ENCODE results near the gene ADAM22.

ADAM22 gene

DNA sequence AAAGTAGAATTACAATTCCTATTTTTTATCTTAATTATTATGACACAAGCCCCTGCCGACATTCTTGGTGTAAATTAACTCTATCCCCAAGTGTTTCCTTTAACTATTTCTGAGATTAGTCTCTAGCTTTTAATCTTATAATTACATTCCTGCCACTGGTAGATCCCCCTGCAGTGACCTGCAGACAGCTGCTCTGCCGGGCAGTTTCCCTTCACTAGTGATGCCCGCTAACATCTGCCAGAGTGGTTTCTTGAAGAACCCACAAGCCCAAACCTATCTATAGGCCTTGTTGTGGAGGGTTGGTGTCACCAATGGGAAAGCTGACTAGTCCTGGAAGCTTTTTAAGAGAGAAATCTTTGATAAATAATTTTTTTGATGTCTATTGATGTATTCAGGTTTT is 50.0 kb downstream of the ADAM22 start:
- H3K4me1 ChIP-seq: peaks cover 0 to 16% (median 0%) of the 10 kb centered on the region in 10 experiments; a peak in 4 of 20 replicates
- no peaks in the 10 kb centered on the region for H4K20me1 ChIP-seq
- no peak overlapping the region for H3K4me2 ChIP-seq
- H3K9ac ChIP-seq: no peak overlapping the region
- no peak overlapping the region for H3K27ac ChIP-seq
- H3K4me3 ChIP-seq: no peak overlapping the region
- no peaks in the 10 kb centered on the region for H3K27me3 ChIP-seq
- H3K9me3 ChIP-seq (replicated peaks in 1 of 11): no peaks in the 10 kb centered on the region
- H3K36me3 ChIP-seq: 0 out of 22 replicates have a peak, but pooled peaks cover 0 to 8% (median 0%) of the 10 kb centered on the region in 11 experiments
- no peak for TF ChIP-seq Cebpa-rat (IDR thresholded peaks at IDR 0.05)

DNA sequence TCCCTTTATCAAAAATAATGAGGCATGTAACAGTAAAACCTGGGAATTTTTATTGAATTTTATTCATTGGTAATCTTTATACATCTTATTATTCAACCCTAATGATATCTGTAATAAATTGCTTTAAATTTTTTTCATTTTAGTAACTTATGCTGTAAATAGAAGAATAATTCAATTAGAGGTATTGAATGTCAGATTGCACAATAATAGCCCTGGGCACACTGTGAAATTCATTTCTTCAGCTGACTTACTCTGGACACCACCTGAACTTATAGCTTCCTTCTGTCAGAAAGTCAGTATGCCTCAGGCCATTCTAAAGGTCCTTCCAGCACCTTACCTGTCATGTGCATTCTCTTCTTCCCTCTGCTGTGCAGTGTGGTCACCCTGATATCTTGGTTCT is 59.2 kb downstream of the ADAM22 start:
- Histone ChIP-seq H3K9me3 (replicated peaks in 1 of 11) (no peaks in the 10 kb centered on the region), H3K4me3 (no peak overlapping the region), H3K4me1 (no peaks in the 10 kb centered on the region), H4K20me1 (no peaks in the 10 kb centered on the region), H3K36me3 (no peaks in the 10 kb centered on the region; a peak in 1 of 22 replicates), H3K9ac (no peak overlapping the region), H3K27ac (no peak overlapping the region), H3K27me3 (no peaks in the 10 kb centered on the region), H3K4me2 (no peak overlapping the region)
- peak in 2 of 11 experiments; percentile 20 to 49; a peak in 2 of 22 replicates for TF ChIP-seq Cebpa-rat (IDR thresholded peaks at IDR 0.05)

DNA sequence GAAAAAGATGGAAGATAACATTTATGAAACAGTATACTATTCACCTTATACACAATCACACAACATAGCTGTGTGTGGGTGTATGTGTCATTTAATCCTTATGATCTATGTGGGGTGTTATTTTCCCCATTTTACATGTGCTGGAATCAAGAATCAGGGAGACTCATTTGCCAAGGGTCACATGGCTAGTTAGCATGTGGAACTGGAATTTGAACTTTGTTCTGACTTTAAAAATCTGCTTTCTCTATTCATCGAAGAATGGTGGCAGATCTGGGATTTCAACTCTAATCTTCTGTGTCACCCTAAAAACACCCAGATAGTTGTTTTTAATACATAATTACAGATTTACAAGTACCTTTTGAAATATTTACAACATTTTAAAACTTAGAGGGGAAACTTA is 65.2 kb downstream of the ADAM22 start:
- Histone ChIP-seq H4K20me1 (no peaks in the 10 kb centered on the region), H3K27ac (no peak overlapping the region), H3K9ac (no peak overlapping the region), H3K4me3 (no peak overlapping the region), H3K4me1 (no peaks in the 10 kb centered on the region), H3K27me3 (no peaks in the 10 kb centered on the region), H3K9me3 (replicated peaks in 1 of 11) (no peaks in the 10 kb centered on the region), H3K4me2 (no peak overlapping the region), H3K36me3 (no peaks in the 10 kb centered on the region)
- TF ChIP-seq Cebpa-rat (IDR thresholded peaks at IDR 0.05): no peak

DNA sequence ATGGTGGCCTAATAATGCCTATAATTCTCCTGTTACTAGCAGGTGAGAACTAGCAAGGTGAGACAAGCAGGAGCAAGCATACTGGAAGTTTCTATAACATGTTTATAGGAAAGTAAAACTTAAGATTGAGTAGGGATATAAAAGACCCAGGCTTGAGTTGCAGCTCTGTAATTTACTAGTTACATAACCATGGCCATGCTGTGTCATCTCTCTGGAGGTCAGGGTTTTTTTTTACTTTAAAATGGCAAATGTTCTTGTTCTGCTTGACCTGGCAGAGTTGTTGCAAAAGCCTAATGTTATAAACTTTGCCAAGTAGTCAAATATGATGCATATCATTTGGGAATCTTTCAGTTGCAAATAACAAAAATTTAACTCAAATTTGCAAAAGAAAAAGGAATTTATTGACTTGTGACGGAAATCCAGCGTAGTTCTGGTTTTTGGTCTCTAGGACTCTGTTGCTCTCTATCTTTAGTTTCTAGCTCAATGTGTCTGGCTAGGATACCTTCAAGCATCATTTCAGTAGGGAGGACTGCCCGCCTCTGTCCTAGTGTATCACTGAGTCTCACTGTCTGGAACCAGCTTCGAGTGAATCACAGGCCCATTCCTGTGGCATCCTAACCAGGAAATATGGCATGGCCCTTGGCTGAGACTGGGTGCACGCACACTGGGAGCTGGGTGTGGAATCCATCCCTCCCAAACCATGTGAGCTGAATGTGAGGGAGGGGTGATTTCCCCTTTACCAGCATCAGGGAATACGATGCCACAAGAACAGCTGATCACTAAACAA is 67.9 kb downstream of the ADAM22 start:
- Histone ChIP-seq H3K4me2 (no peak overlapping the region), H3K9me3 (replicated peaks in 1 of 11) (no peaks in the 10 kb centered on the region), H3K27ac (no peak overlapping the region), H4K20me1 (no peaks in the 10 kb centered on the region), H3K27me3 (no peaks in the 10 kb centered on the region), H3K4me1 (no peaks in the 10 kb centered on the region), H3K4me3 (no peak overlapping the region), H3K36me3 (no peaks in the 10 kb centered on the region), H3K9ac (no peak overlapping the region)
- TF ChIP-seq Cebpa-rat (IDR thresholded peaks at IDR 0.05): no peak

DNA sequence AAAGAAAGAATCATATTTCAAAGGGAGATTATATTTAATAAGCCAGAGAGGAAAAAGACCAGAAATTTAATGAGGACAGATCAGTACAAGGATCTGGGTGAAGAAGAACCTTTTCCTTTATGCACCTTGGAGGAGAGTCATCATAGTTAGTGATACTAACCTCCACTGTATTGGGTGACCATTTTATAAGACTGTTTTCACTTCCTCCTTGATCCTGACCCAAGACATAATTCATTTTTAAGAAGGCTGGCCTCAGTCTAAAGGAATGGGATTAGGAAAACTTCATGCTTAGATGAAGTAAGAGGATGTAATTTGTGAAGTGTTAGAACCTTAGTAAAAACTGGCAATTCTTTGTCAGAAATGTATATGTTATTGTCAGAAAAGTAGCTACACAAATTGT is 68.6 kb downstream of the ADAM22 start:
- no peak overlapping the region for H3K4me2 ChIP-seq
- no peak for TF ChIP-seq Cebpa-rat (IDR thresholded peaks at IDR 0.05)

DNA sequence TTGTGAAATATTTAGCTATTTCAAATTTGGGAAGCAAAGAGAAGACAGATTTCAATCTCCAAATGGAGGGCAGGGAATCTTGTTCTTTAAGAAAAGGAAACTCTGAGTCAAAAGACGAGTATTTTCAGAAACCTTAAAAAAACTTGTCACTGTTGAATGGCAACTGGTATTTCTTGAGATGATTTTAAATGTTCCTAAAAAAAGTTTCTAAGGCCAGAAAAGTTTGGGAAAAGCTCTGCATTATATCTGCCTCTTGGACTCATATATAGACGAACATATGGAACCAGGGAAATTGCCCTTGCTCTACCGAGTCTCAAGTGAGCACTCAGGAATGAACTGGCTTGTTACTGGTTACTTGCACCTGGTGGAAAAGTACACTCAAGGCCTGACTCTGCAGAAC is 69.5 kb downstream of the ADAM22 start:
- no peaks in the 10 kb centered on the region for H3K27me3 ChIP-seq
- H4K20me1 ChIP-seq: no peaks in the 10 kb centered on the region
- no peaks in the 10 kb centered on the region for H3K36me3 ChIP-seq
- no peaks in the 10 kb centered on the region for H3K9me3 ChIP-seq (replicated peaks in 1 of 11)
- no peak overlapping the region for H3K9ac ChIP-seq
- H3K4me2 ChIP-seq: no peak overlapping the region
- no peaks in the 10 kb centered on the region for H3K4me1 ChIP-seq
- TF ChIP-seq Cebpa-rat (IDR thresholded peaks at IDR 0.05): no peak
- H3K4me3 ChIP-seq: no peak overlapping the region
- no peak overlapping the region for H3K27ac ChIP-seq

More for the DNA sequence above, 68.6 kb downstream of the ADAM22 start:
- Histone ChIP-seq H3K36me3 (no peaks in the 10 kb centered on the region), H3K9me3 (replicated peaks in 1 of 11) (no peaks in the 10 kb centered on the region), H3K27ac (no peak overlapping the region), H3K4me1 (no peaks in the 10 kb centered on the region), H3K27me3 (no peaks in the 10 kb centered on the region), H3K4me3 (no peak overlapping the region), H4K20me1 (no peaks in the 10 kb centered on the region), H3K9ac (no peak overlapping the region)

DNA sequence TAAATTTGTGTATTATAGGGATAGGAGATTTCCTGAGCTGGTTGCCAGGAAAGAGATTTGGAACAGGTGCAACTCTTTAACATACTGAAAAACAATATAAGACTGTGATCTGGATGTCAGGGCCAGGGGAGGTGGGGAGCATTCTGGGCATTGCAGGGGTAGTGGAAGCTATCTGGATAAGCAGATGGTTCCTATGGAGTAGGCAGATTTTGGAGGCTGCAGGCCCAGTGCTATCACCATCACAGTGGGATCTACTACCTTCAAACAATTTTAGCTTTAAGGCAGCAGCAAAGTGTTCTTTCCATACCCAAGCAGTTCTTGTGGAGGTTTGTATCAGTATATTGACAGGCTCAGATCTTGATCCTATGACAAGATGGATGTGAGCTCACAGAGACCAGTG is 71.1 kb downstream of the ADAM22 start:
- H3K9me3 ChIP-seq (replicated peaks in 1 of 11): no peaks in the 10 kb centered on the region
- H3K4me2 ChIP-seq: no peak overlapping the region
- H3K27ac ChIP-seq: no peak overlapping the region
- H3K27me3 ChIP-seq: no peaks in the 10 kb centered on the region
- H3K36me3 ChIP-seq: no peaks in the 10 kb centered on the region
- TF ChIP-seq Cebpa-rat (IDR thresholded peaks at IDR 0.05): no peak
- no peaks in the 10 kb centered on the region for H4K20me1 ChIP-seq
- H3K9ac ChIP-seq: no peak overlapping the region
- H3K4me1 ChIP-seq: no peaks in the 10 kb centered on the region
- no peak overlapping the region for H3K4me3 ChIP-seq

DNA sequence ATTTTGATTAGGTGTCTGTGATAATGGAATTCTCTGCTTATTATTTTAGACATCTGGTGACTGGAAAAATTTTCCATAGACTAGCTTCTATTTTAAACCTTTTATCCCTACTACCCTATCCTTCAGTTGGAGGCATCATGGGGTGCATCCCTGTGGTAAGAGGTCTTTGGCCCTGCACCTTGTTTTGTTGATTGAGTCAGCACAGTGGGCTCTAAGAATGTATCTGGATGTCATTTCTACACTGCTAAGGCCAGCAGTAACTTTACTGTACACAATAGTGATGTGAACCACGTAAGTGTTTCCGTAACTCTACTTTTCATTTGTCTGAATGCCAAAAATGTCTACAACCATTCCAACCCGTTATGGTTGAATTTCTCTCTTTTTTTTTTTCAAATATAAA is 75.6 kb downstream of the ADAM22 start:
- no peak overlapping the region for H3K9ac ChIP-seq
- H3K27me3 ChIP-seq: no peaks in the 10 kb centered on the region
- H3K4me1 ChIP-seq: no peaks in the 10 kb centered on the region
- no peak overlapping the region for H3K4me2 ChIP-seq
- no peak for TF ChIP-seq Cebpa-rat (IDR thresholded peaks at IDR 0.05)
- H3K4me3 ChIP-seq: no peak overlapping the region
- no peaks in the 10 kb centered on the region for H3K9me3 ChIP-seq (replicated peaks in 1 of 11)
- peaks cover 0 to 6% (median 0%) of the 10 kb centered on the region in 11 experiments; a peak in 1 of 22 replicates for H3K36me3 ChIP-seq
- H3K27ac ChIP-seq: no peak overlapping the region
- H4K20me1 ChIP-seq: no peaks in the 10 kb centered on the region

DNA sequence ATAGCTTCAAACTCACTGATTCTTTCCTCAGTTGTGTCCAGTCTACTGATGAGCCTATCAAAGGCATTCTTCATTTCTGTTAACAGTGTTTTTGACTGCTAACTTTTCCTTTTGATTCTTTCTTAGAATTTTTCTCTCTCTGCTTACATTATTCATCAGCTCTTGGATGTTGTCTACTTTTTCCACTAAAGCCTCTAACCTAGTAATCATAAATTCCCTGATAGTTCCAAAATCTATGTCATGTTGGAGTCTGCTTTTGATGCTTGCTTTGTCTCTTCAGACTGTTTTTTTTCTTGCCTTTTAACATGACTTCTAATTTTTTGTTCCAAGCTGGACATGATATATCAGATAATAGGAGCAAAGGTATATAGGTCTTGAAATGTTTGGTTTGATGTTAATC is 78.0 kb downstream of the ADAM22 start:
- Histone ChIP-seq H3K27ac (no peak overlapping the region), H4K20me1 (no peaks in the 10 kb centered on the region), H3K9ac (no peak overlapping the region), H3K27me3 (no peaks in the 10 kb centered on the region), H3K4me1 (no peaks in the 10 kb centered on the region), H3K4me2 (no peak overlapping the region), H3K4me3 (no peak overlapping the region), H3K36me3 (peaks cover 0 to 6% (median 0%) of the 10 kb centered on the region in 11 experiments; a peak in 1 of 22 replicates), H3K9me3 (replicated peaks in 1 of 11) (no peaks in the 10 kb centered on the region)
- TF ChIP-seq Cebpa-rat (IDR thresholded peaks at IDR 0.05): no peak

DNA sequence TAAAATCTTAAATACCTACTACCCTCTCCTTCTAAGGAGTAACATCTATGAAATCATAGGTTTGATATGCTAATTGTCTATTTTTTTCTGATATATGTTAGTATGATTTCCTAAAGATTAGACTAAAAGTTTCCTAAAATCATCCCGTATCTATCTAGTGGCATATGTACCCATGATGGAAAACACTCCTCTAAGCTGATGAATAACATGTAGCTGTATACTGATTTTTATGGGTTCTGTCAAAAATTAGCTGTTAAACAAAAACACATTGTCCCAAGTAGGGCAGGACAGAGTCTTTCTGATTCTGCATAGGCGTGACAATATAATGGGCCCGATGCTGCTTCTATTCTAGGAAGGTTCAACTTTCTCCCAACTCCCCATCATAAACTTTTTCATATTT is 79.9 kb downstream of the ADAM22 start:
- Histone ChIP-seq H3K4me2 (no peak overlapping the region), H3K27ac (no peak overlapping the region), H3K27me3 (no peaks in the 10 kb centered on the region), H3K9ac (no peak overlapping the region), H3K36me3 (peaks cover 0 to 6% (median 0%) of the 10 kb centered on the region in 11 experiments; a peak in 1 of 22 replicates), H3K9me3 (replicated peaks in 1 of 11) (no peaks in the 10 kb centered on the region), H4K20me1 (no peaks in the 10 kb centered on the region), H3K4me1 (no peaks in the 10 kb centered on the region), H3K4me3 (no peak overlapping the region)
- no peak for TF ChIP-seq Cebpa-rat (IDR thresholded peaks at IDR 0.05)

Measured in BLaER1 treated with 17β-estradiol and CSF1 and Interleukin-3, amounts not matched to agents 10 nM and 100 nM (cell line).